Keratinocyte (primary cell): ENCODE data around the gene LRP11. TPM values are rescaled to one million over a fixed set of nuclear protein-coding genes. Genes with fewer than 3 reads are reported as not detected.

Experiments
- DNase-seq: peaks from one replicate; pipeline ENCODE4 v3.0.0-alpha.2; 2011; ENCODE audit warnings: low read depth, missing footprints, low spot score
- FAIRE-seq: peaks from 2 replicates; lab custom pipeline; 2011; peaks lifted over from hg19 to GRCh38; lab: Jason Lieb, UNC
- H2AFZ ChIP-seq: 2 replicates; pipeline ENCODE4 v1.6.0; 2012; ENCODE audit warnings: low read length, control low read depth, inconsistent platforms; ENCODE audit not compliant: control insufficient read depth
- H3K27ac ChIP-seq: 2 replicates; pipeline ENCODE4 v1.5.1; 2011; ENCODE audit warnings: low read length; ENCODE audit not compliant: control insufficient read depth, insufficient read depth
- H3K27me3 ChIP-seq: 3 replicates; pipeline ENCODE4 v1.6.0; 2011; ENCODE audit warnings: low read length; ENCODE audit not compliant: control insufficient read depth, insufficient read depth; ENCODE audit errors: extremely low read depth
- H3K36me3 ChIP-seq, 2 experiments: 2 replicates in 1 of 2; 3 replicates in 1 of 2; pipeline ENCODE4 v1.5.1; 2011; ENCODE audit warnings: low read length in 2 of 2, mild to moderate bottlenecking in 1 of 2; ENCODE audit not compliant: control insufficient read depth in 2 of 2, insufficient read depth in 2 of 2; ENCODE audit errors: extremely low read depth in 1 of 2
- H3K4me1 ChIP-seq: 3 replicates; pipeline ENCODE4 v1.5.1; 2011; ENCODE audit warnings: low read length; ENCODE audit not compliant: control insufficient read depth, insufficient read depth; ENCODE audit errors: extremely low read depth
- H3K4me2 ChIP-seq: 3 replicates; pipeline ENCODE4 v1.6.0; 2011; ENCODE audit warnings: low read depth, low read length; ENCODE audit not compliant: control insufficient read depth, insufficient read depth; ENCODE audit errors: extremely low read depth
- H3K4me3 ChIP-seq, 3 experiments: fragments of 200-600 bp in 1 of 3; sonication (generic) in 1 of 3; 2 replicates in 2 of 3; 3 replicates in 1 of 3; pipeline ENCODE4 v1.5.1; 2011 to 2016; ENCODE audit warnings: low read length in 3 of 3, mild to moderate bottlenecking in 3 of 3, control low read depth in 2 of 3, inconsistent platforms in 1 of 3, low read depth in 1 of 3, mixed read lengths in 1 of 3, mixed run types in 1 of 3, moderate library complexity in 1 of 3; ENCODE audit not compliant: control insufficient read depth in 2 of 3, insufficient read depth in 2 of 3; ENCODE audit errors: extremely low read depth in 1 of 3
- H3K79me2 ChIP-seq: 2 replicates; pipeline ENCODE4 v1.6.0; 2012; ENCODE audit warnings: low read length; ENCODE audit not compliant: control insufficient read depth, insufficient read depth
- H3K9ac ChIP-seq: 3 replicates; pipeline ENCODE4 v1.6.0; 2011; ENCODE audit warnings: low read length; ENCODE audit not compliant: control insufficient read depth, insufficient read depth; ENCODE audit errors: extremely low read depth
- H3K9me1 ChIP-seq: 3 replicates; pipeline ENCODE4 v1.6.0; 2011; ENCODE audit warnings: low read length; ENCODE audit not compliant: control insufficient read depth, insufficient read depth; ENCODE audit errors: extremely low read depth
- H3K9me3 ChIP-seq: 2 replicates; pipeline ENCODE4 v1.5.1; 2012; ENCODE audit warnings: low read depth, low read length; ENCODE audit not compliant: control insufficient read depth
- H4K20me1 ChIP-seq: 3 replicates; pipeline ENCODE4 v1.6.0; 2011; ENCODE audit warnings: low read length; ENCODE audit not compliant: control insufficient read depth, insufficient read depth; ENCODE audit errors: extremely low read depth
- EZH2 ChIP-seq: IDR thresholded peaks from one replicate; pipeline ENCODE4 v1.6.1; 2012; ENCODE audit warnings: inconsistent platforms, mild to moderate bottlenecking, low read length, moderate library complexity
- dilution Hi-C: fragments of 300-500 bp; cut with MboI; formaldehyde crosslinking; loops from one replicate; pipeline ENCODE4 v1.7.0; 2020; ENCODE audit warnings: low sequenced_read_pairs; ENCODE audit not compliant: extremely low pct_ligation_motif_present
- polyA plus RNA-seq, 5 experiments: library from polyadenylated mRNA; depleted of rRNA in 3 of 5; stranded (reverse) in 3 of 5; stranded (forward) in 1 of 5; unstranded in 1 of 5; fragments of >200 nt; gene quantifications; 1 replicate in 1 of 5; 2 replicates in 3 of 5; 3 replicates in 1 of 5; pipeline versions ENCODE4 v1.2.1 to v1.2.3, GENCODE V29; 2011 to 2012; ENCODE audit warnings: missing spikeins in 2 of 5, low read depth in 1 of 5, low replicate concordance in 1 of 5
- TF ChIP-seq, protein P1 (sequence below), 3 experiments: IDR thresholded peaks in 1 of 3; conservative IDR thresholded peaks in 1 of 3; optimal IDR thresholded peaks in 1 of 3; 2 replicates in 2 of 3; 3 replicates in 1 of 3; pipeline versions ENCODE3 to v1.5.1; 2011; ENCODE audit warnings: low read length in 3 of 3, mild to moderate bottlenecking in 3 of 3, moderate library complexity in 2 of 3, control low read depth in 1 of 3, inconsistent platforms in 1 of 3; ENCODE audit not compliant: insufficient read depth in 2 of 3; ENCODE audit errors: extremely low read depth in 1 of 3

LRP11 gene
- polyA plus RNA-seq, 1 donor (not counting 4 experiments of a cell fraction or from before 2014, with no cell fraction given), result 31.1 TPM

DNA sequence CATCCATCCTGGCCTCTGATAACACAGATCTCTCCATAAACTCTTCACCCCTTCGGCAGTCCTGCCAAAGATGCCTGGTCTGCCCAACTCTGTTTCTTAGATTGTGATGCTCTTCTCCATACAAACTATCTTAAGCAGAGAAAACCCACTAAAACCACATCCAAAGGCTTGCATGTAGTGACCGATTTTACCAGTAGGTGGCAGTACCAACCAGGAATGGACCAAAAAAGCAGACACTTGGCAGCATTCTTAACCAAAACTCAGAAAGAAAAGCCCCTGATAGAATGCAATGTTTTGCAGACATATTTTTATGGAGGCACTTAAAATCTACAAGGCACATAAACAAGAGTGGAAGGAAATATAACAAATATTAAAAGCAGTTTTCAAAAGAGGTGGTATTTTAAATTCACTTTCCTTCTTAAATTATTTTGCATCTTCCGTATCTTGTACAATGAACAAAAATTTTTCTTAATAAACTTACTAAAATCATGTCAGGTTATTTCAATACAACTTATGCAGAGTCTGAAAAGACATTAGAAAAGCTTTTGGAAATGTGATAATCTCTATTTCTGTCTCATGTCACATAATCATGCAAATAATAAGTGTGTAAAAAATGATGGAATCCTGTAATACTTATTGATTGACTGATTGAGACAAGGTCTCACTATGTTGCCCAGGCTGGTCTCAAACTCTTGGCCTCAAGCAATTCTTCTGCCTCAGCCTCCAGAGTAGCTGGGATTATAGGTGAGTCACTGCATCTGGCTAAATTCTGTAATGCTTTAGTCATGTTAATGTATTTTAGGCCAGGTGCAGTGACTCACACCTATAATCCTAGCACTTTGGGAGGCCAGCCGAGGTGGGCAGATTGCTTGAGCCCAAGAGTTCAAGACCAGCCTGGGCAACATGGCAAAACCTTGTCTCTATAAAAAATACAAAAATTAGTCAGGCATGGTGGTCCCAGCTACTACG is 29.4 kb downstream of the LRP11 start:
- no peaks in the 10 kb centered on the region for H3K79me2 ChIP-seq
- H3K4me3 ChIP-seq, result no peak overlapping the region
- H3K9me3 ChIP-seq, result no peaks in the 10 kb centered on the region
- dilution Hi-C loops, result no loop called here
- FAIRE-seq (peak; percentile 71), DNase-seq (no peak)
- no peak overlapping the region for H2AFZ ChIP-seq
- no peaks in the 10 kb centered on the region for H4K20me1 ChIP-seq
- no peaks in the 10 kb centered on the region for H3K27me3 ChIP-seq
- no peak for TF ChIP-seq EZH2
- TF ChIP-seq, protein P1, sequence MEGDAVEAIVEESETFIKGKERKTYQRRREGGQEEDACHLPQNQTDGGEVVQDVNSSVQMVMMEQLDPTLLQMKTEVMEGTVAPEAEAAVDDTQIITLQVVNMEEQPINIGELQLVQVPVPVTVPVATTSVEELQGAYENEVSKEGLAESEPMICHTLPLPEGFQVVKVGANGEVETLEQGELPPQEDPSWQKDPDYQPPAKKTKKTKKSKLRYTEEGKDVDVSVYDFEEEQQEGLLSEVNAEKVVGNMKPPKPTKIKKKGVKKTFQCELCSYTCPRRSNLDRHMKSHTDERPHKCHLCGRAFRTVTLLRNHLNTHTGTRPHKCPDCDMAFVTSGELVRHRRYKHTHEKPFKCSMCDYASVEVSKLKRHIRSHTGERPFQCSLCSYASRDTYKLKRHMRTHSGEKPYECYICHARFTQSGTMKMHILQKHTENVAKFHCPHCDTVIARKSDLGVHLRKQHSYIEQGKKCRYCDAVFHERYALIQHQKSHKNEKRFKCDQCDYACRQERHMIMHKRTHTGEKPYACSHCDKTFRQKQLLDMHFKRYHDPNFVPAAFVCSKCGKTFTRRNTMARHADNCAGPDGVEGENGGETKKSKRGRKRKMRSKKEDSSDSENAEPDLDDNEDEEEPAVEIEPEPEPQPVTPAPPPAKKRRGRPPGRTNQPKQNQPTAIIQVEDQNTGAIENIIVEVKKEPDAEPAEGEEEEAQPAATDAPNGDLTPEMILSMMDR (optimal IDR thresholded peaks at IDR 0.05 in 1 of 3, IDR thresholded peaks at IDR 0.05 in 1 of 3, conservative IDR thresholded peaks at IDR 0.05 in 1 of 3; ENCODE audit: extremely low read depth in 1 of 3, insufficient read depth in 2 of 3, low read length in 3 of 3), result peak; percentile 66 to 85 (median 74)
- peaks cover 5 to 8% of the 10 kb centered on the region in 2 experiments for H3K36me3 ChIP-seq
- H3K9me1 ChIP-seq, result no peaks in the 10 kb centered on the region
- H3K9ac ChIP-seq, result no peak overlapping the region
- no peak overlapping the region for H3K27ac ChIP-seq
- no peaks in the 10 kb centered on the region for H3K4me1 ChIP-seq
- no peak overlapping the region for H3K4me2 ChIP-seq

DNA sequence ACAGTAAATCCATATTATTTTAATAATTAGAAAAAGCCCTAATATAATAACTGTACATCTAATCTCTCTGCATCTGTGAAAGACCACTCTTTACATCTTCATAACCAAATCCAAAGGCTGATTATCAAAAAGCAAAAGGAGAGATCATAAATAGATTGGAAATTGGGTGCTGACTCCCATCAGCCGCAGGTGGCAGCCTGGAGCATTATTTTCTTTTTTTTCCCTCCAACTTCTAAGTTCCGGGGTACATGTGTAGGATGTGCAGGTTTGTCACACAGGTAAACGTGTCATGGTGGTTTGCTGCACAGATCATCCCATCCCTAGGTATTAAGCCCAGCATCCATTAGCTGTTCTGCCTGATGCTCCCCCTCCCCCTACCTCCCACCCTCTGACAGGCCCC is 30.5 kb downstream of the LRP11 start:
- H3K27me3 ChIP-seq, result no peaks in the 10 kb centered on the region

More for the DNA sequence above, 30.5 kb downstream of the LRP11 start:
- dilution Hi-C loops, result no loop called here
- no peak for TF ChIP-seq EZH2
- TF ChIP-seq, protein P1 (optimal IDR thresholded peaks at IDR 0.05 in 1 of 3, IDR thresholded peaks at IDR 0.05 in 1 of 3, conservative IDR thresholded peaks at IDR 0.05 in 1 of 3; ENCODE audit: extremely low read depth in 1 of 3, insufficient read depth in 2 of 3, low read length in 3 of 3), result no peak
- no peaks in the 10 kb centered on the region for H3K9me1 ChIP-seq
- H3K36me3 ChIP-seq, result peaks cover 5 to 11% of the 10 kb centered on the region in 2 experiments
- H2AFZ ChIP-seq, result no peak overlapping the region
- no peaks in the 10 kb centered on the region for H3K9me3 ChIP-seq
- DNase-seq, result no peak
- H3K4me2 ChIP-seq, result no peak overlapping the region
- H3K79me2 ChIP-seq, result no peaks in the 10 kb centered on the region
- no peaks in the 10 kb centered on the region for H4K20me1 ChIP-seq
- no peak overlapping the region for H3K9ac ChIP-seq
- no peak for FAIRE-seq
- no peaks in the 10 kb centered on the region for H3K4me1 ChIP-seq
- no peak overlapping the region for H3K27ac ChIP-seq
- H3K4me3 ChIP-seq, result no peak overlapping the region
